Ascending aorta (tissue), 2 donors: ENCODE results near the gene TSPEAR. TPM values are rescaled to one million over a fixed set of nuclear protein-coding genes. Genes with fewer than 3 reads are reported as not detected.

Source experiments
- DNase-seq, 2 donors: peaks; one replicate each; pipeline ENCODE4 v3.0.0-alpha.2; 2019; ENCODE audit warnings: low spot score in 2 of 2
- H3K27ac ChIP-seq, 2 donors: fragments of 200-600 bp; sonication (generic); one replicate each; pipeline ENCODE4 v1.5.1; 2016 to 2017; ENCODE audit warnings: mild to moderate bottlenecking in 1 of 2
- H3K27me3 ChIP-seq: fragments of 200-600 bp; sonication (generic); one replicate; pipeline ENCODE4 v1.5.1; 2017
- H3K36me3 ChIP-seq, 2 donors: fragments of 200-600 bp; sonication (generic); one replicate each; pipeline ENCODE4 v1.5.1; 2016
- H3K4me1 ChIP-seq, 2 donors: fragments of 200-600 bp; sonication (generic); one replicate each; pipeline ENCODE4 v1.5.1; 2016 to 2017; ENCODE audit warnings: mild to moderate bottlenecking in 1 of 2
- H3K4me3 ChIP-seq, 2 donors: fragments of 200-600 bp; sonication (generic); one replicate each; pipeline ENCODE4 v1.5.1; 2016 to 2017; ENCODE audit warnings: mild to moderate bottlenecking in 1 of 2
- H3K9me3 ChIP-seq, 2 donors: fragments of 200-600 bp; sonication (generic); one replicate each; pipeline ENCODE4 v1.5.1; 2016
- CTCF ChIP-seq, 3 experiments: fragments of 200-600 bp in 2 of 3; fragments of 450-650 bp in 1 of 3; sonication (generic) in 2 of 3; IDR thresholded peaks; one replicate each; pipeline ENCODE4 v1.5.1; 2016 to 2019; ENCODE audit warnings: antibody characterized with exemption in 3 of 3, mild to moderate bottlenecking in 1 of 3, moderate library complexity in 1 of 3
- intact Hi-C: fragments of 100-400 bp; cut with DNase I; formaldehyde crosslinking; loops from one replicate; pipeline ENCODE4 v1.15.1; 2023
- total RNA-seq: library from RNA; depleted of rRNA; stranded (reverse); fragments of >200 nt; gene quantifications from one replicate; pipeline ENCODE4 v1.1.0, GENCODE V29; 2016

The TSPEAR gene
- total RNA-seq, 1 donor from 2014 or later, result not detected

GRCh38 chr21:44572959-44573583 is 138.3 kb downstream of the TSPEAR start:
- TF ChIP-seq CTCF (IDR thresholded peaks at IDR 0.05), result no peak
- no peak for DNase-seq
- no peak overlapping the region for H3K4me3 ChIP-seq
- H3K9me3 ChIP-seq, result peaks cover 4 to 8% of the 10 kb centered on the region in 2 donors
- no peak overlapping the region for H3K27ac ChIP-seq
- intact Hi-C loops, result no loop called here
- H3K27me3 ChIP-seq, result no peaks in the 10 kb centered on the region
- no peaks in the 10 kb centered on the region for H3K36me3 ChIP-seq
- no peaks in the 10 kb centered on the region for H3K4me1 ChIP-seq

GRCh38 chr21:44571844-44572782 is 139.3 kb downstream of the TSPEAR start:
- H3K27ac ChIP-seq, result no peak overlapping the region
- intact Hi-C loops, result no loop called here
- no peaks in the 10 kb centered on the region for H3K4me1 ChIP-seq
- no peak for TF ChIP-seq CTCF (IDR thresholded peaks at IDR 0.05)
- H3K4me3 ChIP-seq, result no peak overlapping the region
- no peak for DNase-seq
- H3K27me3 ChIP-seq, result no peaks in the 10 kb centered on the region
- H3K36me3 ChIP-seq, result no peaks in the 10 kb centered on the region
- peaks cover under 1 to 6% of the 10 kb centered on the region in 2 donors for H3K9me3 ChIP-seq

- Histone ChIP-seq H3K9me3 (no peaks in the 10 kb centered on the region), H3K27me3 (no peaks in the 10 kb centered on the region), H3K4me3 (no peak overlapping the region), H3K36me3 (no peaks in the 10 kb centered on the region), H3K27ac (no peak overlapping the region), H3K4me1 (no peaks in the 10 kb centered on the region)
- no peak for DNase-seq
- no peak for TF ChIP-seq CTCF (IDR thresholded peaks at IDR 0.05)
- intact Hi-C loops, result no loop called here
Measured at GRCh38 chr21:44571296-44571695, 140.1 kb downstream of the TSPEAR start.

GRCh38 chr21:44569861-44570517 is 141.4 kb downstream of the TSPEAR start:
- DNase-seq, result no peak
- intact Hi-C loops, result no loop called here
- H3K36me3 ChIP-seq, result no peaks in the 10 kb centered on the region
- no peaks in the 10 kb centered on the region for H3K27me3 ChIP-seq
- no peaks in the 10 kb centered on the region for H3K9me3 ChIP-seq
- no peak overlapping the region for H3K27ac ChIP-seq
- no peak for TF ChIP-seq CTCF (IDR thresholded peaks at IDR 0.05)
- no peak overlapping the region for H3K4me3 ChIP-seq
- no peaks in the 10 kb centered on the region for H3K4me1 ChIP-seq

GRCh38 chr21:44568667-44569556 is 142.5 kb downstream of the TSPEAR start:
- TF ChIP-seq CTCF (IDR thresholded peaks at IDR 0.05), result no peak
- H3K36me3 ChIP-seq, result no peaks in the 10 kb centered on the region
- no peaks in the 10 kb centered on the region for H3K9me3 ChIP-seq
- no peaks in the 10 kb centered on the region for H3K4me1 ChIP-seq
- no peak for DNase-seq
- intact Hi-C loops, result no loop called here
- no peak overlapping the region for H3K27ac ChIP-seq
- H3K4me3 ChIP-seq, result no peak overlapping the region
- H3K27me3 ChIP-seq, result no peaks in the 10 kb centered on the region
